NCI-H774 (cell line): ENCODE results near the gene LSMEM2.
A peak's percentile ranks its signal among the peaks of the same experiment; 100 is the strongest.
"Not testable (repeated sequence)": the region's sequence is repeated elsewhere in the genome, so short reads cannot be mapped to it uniquely, and the experiment has no call there.

ENCODE experiments used
- DNase-seq: peaks from one replicate; lab custom pipeline; 2025; lab: John Stamatoyannopoulos, UW

The LSMEM2 gene

GRCh38 chr3:50264964-50265485 is 13.9 kb upstream of the LSMEM2 start:
- no peak for DNase-seq

GRCh38 chr3:50265571-50265970 is 13.3 kb upstream of the LSMEM2 start:
- DNase-seq = no peak

GRCh38 chr3:50266017-50266416 is 12.9 kb upstream of the LSMEM2 start:
- DNase-seq = no peak

GRCh38 chr3:50266836-50267235 is 12.1 kb upstream of the LSMEM2 start:
- no peak for DNase-seq

GRCh38 chr3:50267280-50267913 is 11.5 kb upstream of the LSMEM2 start:
- no peak for DNase-seq

- DNase-seq = no peak
Observed at GRCh38 chr3:50268276-50268675, 10.6 kb upstream of the LSMEM2 start.

- DNase-seq = no peak
Observed at GRCh38 chr3:50268703-50269451, 10.0 kb upstream of the LSMEM2 start, which contains the start of gene SEMA3B. Gene SEMA3B, plus strand, starts transcription at chr3:50269147. Its CDS starts 94 bp downstream, at chr3:50269241.

GRCh38 chr3:50269460-50269859 is 9.4 kb upstream of the LSMEM2 start:
- DNase-seq = no peak

- no peak for DNase-seq
Observed at GRCh38 chr3:50269977-50270413, 8.9 kb upstream of the LSMEM2 start.

GRCh38 chr3:50270422-50271224 is 8.3 kb upstream of the LSMEM2 start:
- no peak for DNase-seq

GRCh38 chr3:50271314-50271936 is 7.5 kb upstream of the LSMEM2 start:
- DNase-seq = no peak

GRCh38 chr3:50272538-50272910 is 6.4 kb upstream of the LSMEM2 start:
- DNase-seq = not testable (repeated sequence)

- DNase-seq = peak; percentile 56
Observed at GRCh38 chr3:50272911-50273688, 5.8 kb upstream of the LSMEM2 start.

- DNase-seq = no peak
Observed at GRCh38 chr3:50273689-50274065, 5.2 kb upstream of the LSMEM2 start.

GRCh38 chr3:50274371-50275104 is 4.3 kb upstream of the LSMEM2 start:
- DNase-seq = peak; percentile 21

GRCh38 chr3:50275141-50275995 is 3.5 kb upstream of the LSMEM2 start:
- DNase-seq = no peak

- DNase-seq = no peak
Observed at GRCh38 chr3:50275996-50276761, 2.7 kb upstream of the LSMEM2 start.

GRCh38 chr3:50276762-50277101 is 2.2 kb upstream of the LSMEM2 start:
- no peak for DNase-seq
